Measurements from ENCODE around the gene CHI3L2. TPM values are rescaled to one million over a fixed set of nuclear protein-coding genes. Genes with fewer than 3 reads are reported as not detected.

CHI3L2 gene
- total and polyA plus RNA-seq, 2 of the 4 experiments (the other 2 are of a cell fraction) = 0.18 to 0.19 TPM

DNA sequence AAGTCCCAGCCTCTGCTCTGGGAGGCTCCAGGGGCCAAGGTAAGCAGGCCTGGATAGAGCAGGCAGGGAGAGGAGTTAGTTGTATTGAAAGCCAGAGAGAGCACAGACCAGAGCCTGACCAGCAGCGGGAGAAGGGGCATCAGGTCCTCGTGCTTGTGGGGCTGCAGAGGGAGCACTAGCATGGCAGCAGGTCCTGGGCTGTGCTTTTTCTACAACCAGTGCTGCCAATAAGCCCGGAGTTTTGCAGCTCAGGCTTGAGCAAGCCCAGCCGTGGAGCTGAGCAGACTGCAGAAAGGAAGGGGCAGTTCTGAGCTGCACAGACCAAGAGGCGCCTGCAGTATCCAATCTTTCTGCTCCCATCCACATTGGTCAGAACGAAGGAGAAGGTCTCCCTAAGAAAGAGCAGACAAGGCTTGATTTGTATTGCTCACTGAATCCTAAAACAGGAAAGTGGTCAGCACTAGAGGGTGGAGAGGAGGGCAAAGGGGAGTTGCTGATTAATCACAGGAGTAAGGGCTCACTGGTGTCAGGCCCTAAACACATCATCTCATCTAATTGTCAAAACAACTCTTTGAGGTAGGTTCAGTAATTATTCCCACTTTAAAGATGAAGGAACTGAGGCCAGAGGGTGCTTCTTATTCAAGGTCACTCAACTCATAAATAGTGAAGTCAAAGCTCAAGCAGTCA, 29.8 kb upstream of the CHI3L2 start:
- no peak overlapping the region for H2BK5ac ChIP-seq (ENCODE audit: low read depth, low read length, poor library complexity, severe bottlenecking)
- no peaks in the 10 kb centered on the region for H3K9me3 ChIP-seq (ENCODE audit: control insufficient read depth, insufficient read depth, low read length)
- BruUV-seq (replicated peaks) = no TSS peak
- H2AK5ac ChIP-seq (ENCODE audit: low read depth, low read length) = no peak overlapping the region
- H2AFZ ChIP-seq (replicated peaks; ENCODE audit: low read length, poor library complexity) = no peak overlapping the region
- H2BK120ac ChIP-seq (ENCODE audit: low read depth, low read length) = no peak overlapping the region
- H3K4me2 ChIP-seq (ENCODE audit: low read depth, low read length) = no peak overlapping the region
- H2BK15ac ChIP-seq (ENCODE audit: low read depth, low read length) = no peak overlapping the region
- intact Hi-C loops (cut with micrococcal nuclease) (no loop called here), in situ Hi-C loops (cut with MboI; ENCODE audit: low sequenced_read_pairs) (no loop called here), dilution Hi-C loops (cut with HindIII; ENCODE audit: low sequenced_read_pairs, unreplicated experiment) (no loop called here)
- H2BK20ac ChIP-seq (ENCODE audit: low read depth, low read length) = no peak overlapping the region
- ATAC-seq (ENCODE audit: low read depth) (peak; percentile 4; the same call in 1 of the 2 replicates), DNase-seq (peak; percentile 4)
- H3K9me1 ChIP-seq (ENCODE audit: insufficient read depth, low read length) = peaks cover 9% of the 10 kb centered on the region
- no peaks in the 10 kb centered on the region for H3K36me3 ChIP-seq (ENCODE audit: control insufficient read depth, insufficient read depth, low read length)
- CTCF ChIA-PET = no interaction called here
- H4K5ac ChIP-seq (ENCODE audit: low read depth, low read length) = no peak overlapping the region
- no peak overlapping the region for H3K27ac ChIP-seq (ENCODE audit: insufficient read depth, low read length)
- no peak overlapping the region for H3K23ac ChIP-seq (ENCODE audit: low read depth, low read length)
- H3K18ac ChIP-seq (ENCODE audit: low read depth, low read length) = no peak overlapping the region
- no peak overlapping the region for H4K91ac ChIP-seq (ENCODE audit: insufficient read depth, low read depth, low read length)
- no peaks in the 10 kb centered on the region for H3K79me1 ChIP-seq (ENCODE audit: low read depth in 1 of 2, low read length in 2 of 2)
- H3K27me3 ChIP-seq (ENCODE audit: control insufficient read depth, insufficient read depth, low read length) = peaks cover 7% of the 10 kb centered on the region
- no peak overlapping the region for H3K4ac ChIP-seq (ENCODE audit: low read depth, low read length)
- H3K4me3 ChIP-seq (ENCODE audit: insufficient read depth, low read depth, low read length) = no peak overlapping the region
- no peak for TF ChIP-seq RCOR1 (IDR thresholded peaks at IDR 0.05; ENCODE audit: insufficient replicate concordance, low read length)
- TF ChIP-seq, protein P1, sequence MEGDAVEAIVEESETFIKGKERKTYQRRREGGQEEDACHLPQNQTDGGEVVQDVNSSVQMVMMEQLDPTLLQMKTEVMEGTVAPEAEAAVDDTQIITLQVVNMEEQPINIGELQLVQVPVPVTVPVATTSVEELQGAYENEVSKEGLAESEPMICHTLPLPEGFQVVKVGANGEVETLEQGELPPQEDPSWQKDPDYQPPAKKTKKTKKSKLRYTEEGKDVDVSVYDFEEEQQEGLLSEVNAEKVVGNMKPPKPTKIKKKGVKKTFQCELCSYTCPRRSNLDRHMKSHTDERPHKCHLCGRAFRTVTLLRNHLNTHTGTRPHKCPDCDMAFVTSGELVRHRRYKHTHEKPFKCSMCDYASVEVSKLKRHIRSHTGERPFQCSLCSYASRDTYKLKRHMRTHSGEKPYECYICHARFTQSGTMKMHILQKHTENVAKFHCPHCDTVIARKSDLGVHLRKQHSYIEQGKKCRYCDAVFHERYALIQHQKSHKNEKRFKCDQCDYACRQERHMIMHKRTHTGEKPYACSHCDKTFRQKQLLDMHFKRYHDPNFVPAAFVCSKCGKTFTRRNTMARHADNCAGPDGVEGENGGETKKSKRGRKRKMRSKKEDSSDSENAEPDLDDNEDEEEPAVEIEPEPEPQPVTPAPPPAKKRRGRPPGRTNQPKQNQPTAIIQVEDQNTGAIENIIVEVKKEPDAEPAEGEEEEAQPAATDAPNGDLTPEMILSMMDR (conservative IDR thresholded peaks at IDR 0.05; ENCODE audit: low read depth, low read length) = peak; percentile 30
- H3K9ac ChIP-seq (ENCODE audit: low read depth, low read length) = no peak overlapping the region
- no peak overlapping the region for H4K8ac ChIP-seq (ENCODE audit: low read depth in 2 of 2, low read length in 2 of 2)
- WGBS, 2 experiments (ENCODE audit: extremely low coverage in 2 of 2, insufficient read length in 1 of 2) = no CpG with 5 or more reads among the region's 6 CpGs
- peaks cover 22% of the 10 kb centered on the region for H3K4me1 ChIP-seq (ENCODE audit: control insufficient read depth, insufficient read depth, low read length)
- H3K56ac ChIP-seq (ENCODE audit: extremely low read depth, insufficient read depth, low read length) = no peak overlapping the region
- POLR2A ChIA-PET (ENCODE audit: unreplicated experiment) = no interaction called here
- no peaks in the 10 kb centered on the region for H4K20me1 ChIP-seq (ENCODE audit: insufficient read depth, low read length)
- no peak overlapping the region for H3K14ac ChIP-seq (replicated peaks; ENCODE audit: low read depth, low read length)
- H2AK9ac ChIP-seq (replicated peaks; ENCODE audit: low read depth, low read length, poor library complexity) = no peak overlapping the region
